ENCODE measurements around the gene MXI1. TPM values are rescaled to one million over a fixed set of nuclear protein-coding genes. Genes with fewer than 3 reads are reported as not detected.

Gene MXI1
- total and polyA plus RNA-seq, 2 of the 4 experiments (the other 2 are of a cell fraction), result 7.2 to 11.8 TPM

GRCh38 chr10:110225756-110226542 is 18.5 kb downstream of the MXI1 start:
- Histone ChIP-seq H3K56ac (ENCODE audit: extremely low read depth, insufficient read depth, low read length) (peak overlapping the region; percentile 80; the same call in 1 of the 2 replicates), H2AK5ac (ENCODE audit: low read depth, low read length) (no peak overlapping the region), H3K4me2 (ENCODE audit: low read depth, low read length) (peak overlapping the region; percentile 69), H3K9ac (ENCODE audit: low read depth, low read length) (peak overlapping the region; percentile 66), H2BK120ac (ENCODE audit: low read depth, low read length) (peak overlapping the region; percentile 26; the same call in 1 of the 2 replicates), H3K18ac (ENCODE audit: low read depth, low read length) (peak overlapping the region; percentile 21; the same call in 1 of the 2 replicates), H2AK9ac (replicated peaks; ENCODE audit: low read depth, low read length, poor library complexity) (peak overlapping the region; percentile 83), H2BK20ac (ENCODE audit: low read depth, low read length) (no peak overlapping the region), H4K20me1 (ENCODE audit: insufficient read depth, low read length) (peaks cover 3% of the 10 kb centered on the region), H4K5ac (ENCODE audit: low read depth, low read length) (no peak overlapping the region), H3K23ac (ENCODE audit: low read depth, low read length) (peak overlapping the region; percentile 73; the same call in 1 of the 2 replicates), H3K79me1 (ENCODE audit: low read depth in 1 of 2, low read length in 2 of 2) (no peaks in the 10 kb centered on the region), H2AFZ (replicated peaks; ENCODE audit: low read length, poor library complexity) (peak overlapping the region; percentile 99), H3K9me3 (ENCODE audit: control insufficient read depth, insufficient read depth, low read length) (no peaks in the 10 kb centered on the region), H3K27me3 (ENCODE audit: control insufficient read depth, insufficient read depth, low read length) (no peaks in the 10 kb centered on the region), H3K4me1 (ENCODE audit: control insufficient read depth, insufficient read depth, low read length) (peaks cover 6% of the 10 kb centered on the region), H2BK15ac (ENCODE audit: low read depth, low read length) (no peak overlapping the region), H4K91ac (ENCODE audit: insufficient read depth, low read depth, low read length) (no peak overlapping the region), H3K36me3 (ENCODE audit: control insufficient read depth, insufficient read depth, low read length) (peaks cover 5% of the 10 kb centered on the region; the same call in 1 of the 2 replicates), H3K14ac (replicated peaks; ENCODE audit: low read depth, low read length) (0 out of 2 replicates have a peak overlapping the region, but pooled peaks have one; percentile 77), H3K4ac (ENCODE audit: low read depth, low read length) (peak overlapping the region; percentile 63), H3K4me3 (ENCODE audit: insufficient read depth, low read depth, low read length) (peak overlapping the region; percentile 90), H4K8ac (ENCODE audit: low read depth in 2 of 2, low read length in 2 of 2) (peak overlapping the region in 1 of 2 experiments; percentile 74; a peak in 1 of 4 replicates), H3K27ac (ENCODE audit: insufficient read depth, low read length) (peak overlapping the region; percentile 96), H2BK5ac (ENCODE audit: low read depth, low read length, poor library complexity, severe bottlenecking) (peak overlapping the region; percentile 71), H3K9me1 (ENCODE audit: insufficient read depth, low read length) (no peaks in the 10 kb centered on the region)
- dilution Hi-C loops (cut with HindIII; ENCODE audit: low sequenced_read_pairs, unreplicated experiment) (no loop called here), intact Hi-C loops (cut with micrococcal nuclease) (loop anchor here (1.0 to 5.0 kb wide), 4 partner anchors 17 to 344 kb away; no protein-coding TSS in a partner anchor), in situ Hi-C loops (cut with MboI; ENCODE audit: low sequenced_read_pairs) (no loop called here)
- WGBS, 2 experiments (ENCODE audit: extremely low coverage in 2 of 2, insufficient read length in 1 of 2), result 0% methylated on average over 49 of the region's 103 CpGs; no CpG with 5 or more reads in 1 of the 2 experiments
- peak; percentile 93 for DNase-seq
- CTCF ChIA-PET, result no interaction called here
- POLR2A ChIA-PET (ENCODE audit: unreplicated experiment), result interaction anchor here (0.6 kb wide), 1 partner anchor 29 kb away, joined by 3 read pairs; no protein-coding TSS in a partner anchor
- peak; percentile 81 for ATAC-seq (ENCODE audit: low read depth)
- no TSS peak for BruUV-seq (replicated peaks)
- no peak for TF ChIP-seq FOS (IDR thresholded peaks at IDR 0.05; ENCODE audit: low read depth, low read length)
- peak; percentile 72 for TF ChIP-seq CTCF (conservative IDR thresholded peaks at IDR 0.05; ENCODE audit: low read depth, low read length)
- TF ChIP-seq NFE2L2 (IDR thresholded peaks at IDR 0.05; ENCODE audit: low read depth, low read length), result no peak
- no peak for TF ChIP-seq POLR2A (IDR thresholded peaks at IDR 0.05; ENCODE audit: low read depth, low read length)
- TF ChIP-seq BHLHE40 (IDR thresholded peaks at IDR 0.05; ENCODE audit: low read depth, low read length), result peak; percentile 14; the same call in 1 of the 2 replicates
- peak; percentile 63 for TF ChIP-seq SMC3 (IDR thresholded peaks at IDR 0.05; ENCODE audit: low read depth, low read length)
- no peak for TF ChIP-seq CHD1 (IDR thresholded peaks at IDR 0.05; ENCODE audit: low read depth, low read length)
- TF ChIP-seq RFX5 (IDR thresholded peaks at IDR 0.05; ENCODE audit: low read depth, low read length), result peak; percentile 73
- TF ChIP-seq MXI1 (IDR thresholded peaks at IDR 0.05; ENCODE audit: borderline replicate concordance, low read depth, low read length), result peak; percentile 76
- TF ChIP-seq USF2 (IDR thresholded peaks at IDR 0.05; ENCODE audit: low read depth, low read length), result peak; percentile 42; the same call in 1 of the 2 replicates
- peak; percentile 64 for TF ChIP-seq RAD21 (IDR thresholded peaks at IDR 0.05; ENCODE audit: low read length)
- no peak for TF ChIP-seq MAFK (IDR thresholded peaks at IDR 0.05; ENCODE audit: low read depth, low read length)
- TF ChIP-seq CEBPB (IDR thresholded peaks at IDR 0.05; ENCODE audit: low read depth, low read length), result 0 out of 2 replicates have a peak, but pooled peaks have one; percentile 14
- TF ChIP-seq ELK1 (IDR thresholded peaks at IDR 0.05; ENCODE audit: borderline replicate concordance, low read depth, low read length), result no peak
